Esophagus (tissue), 2 donors: ENCODE results near the gene STRN4. TPM values are rescaled to one million over a fixed set of nuclear protein-coding genes. Genes with fewer than 3 reads are reported as not detected.

ENCODE experiments used
- H3K27ac ChIP-seq, 2 donors: one replicate each; pipeline ENCODE4 v1.5.1; 2013; ENCODE audit warnings: low read depth in 2 of 2, mild to moderate bottlenecking in 2 of 2, inconsistent platforms in 1 of 2, low read length in 1 of 2, moderate library complexity in 1 of 2
- H3K27me3 ChIP-seq, 2 donors: one replicate each; pipeline ENCODE4 v1.6.1; 2013; ENCODE audit warnings: low read length in 2 of 2, control low read depth in 1 of 2, mild to moderate bottlenecking in 1 of 2; ENCODE audit not compliant: insufficient read depth in 2 of 2, control insufficient read depth in 1 of 2
- H3K36me3 ChIP-seq, 2 donors: one replicate each; pipeline ENCODE4 v1.6.1; 2013; ENCODE audit warnings: low read length in 1 of 2; ENCODE audit not compliant: control insufficient read depth in 2 of 2, insufficient read depth in 2 of 2
- H3K4me1 ChIP-seq, 2 donors: one replicate each; pipeline ENCODE4 v1.6.1; 2013; ENCODE audit warnings: low read length in 1 of 2; ENCODE audit not compliant: control insufficient read depth in 2 of 2, insufficient read depth in 2 of 2
- H3K4me3 ChIP-seq, 2 donors: one replicate each; pipeline ENCODE4 v1.5.1; 2013; ENCODE audit warnings: low read length in 2 of 2, mild to moderate bottlenecking in 2 of 2, low read depth in 1 of 2, moderate library complexity in 1 of 2
- H3K9me3 ChIP-seq, 2 donors: one replicate each; pipeline ENCODE4 v1.6.1; 2013; ENCODE audit warnings: mild to moderate bottlenecking in 2 of 2, low read depth in 1 of 2, low read length in 1 of 2, moderate library complexity in 1 of 2; ENCODE audit not compliant: control insufficient read depth in 2 of 2, insufficient read depth in 1 of 2
- WGBS, 2 donors: extraction: QIAGEN DNeasy Blood & Tissue Kit; methylation state at CpG; one replicate each; pipeline ENCODE4 v1.1.7; 2013; 5-methylcytosine and 5-hydroxymethylcytosine counted together
- polyA plus RNA-seq, 2 donors: library from polyadenylated mRNA; stranded (reverse); fragments of 200-250 nt; gene quantifications; one replicate each; pipeline ENCODE4 v1.2.3, GENCODE V29; 2013
- donor health status: healthy with polysubstance abuse.
- donor health status: Bipolar disorder and iron deficiency.

STRN4 gene
- polyA plus RNA-seq, 2 donors, result 53.2 to 55.6 TPM

DNA sequence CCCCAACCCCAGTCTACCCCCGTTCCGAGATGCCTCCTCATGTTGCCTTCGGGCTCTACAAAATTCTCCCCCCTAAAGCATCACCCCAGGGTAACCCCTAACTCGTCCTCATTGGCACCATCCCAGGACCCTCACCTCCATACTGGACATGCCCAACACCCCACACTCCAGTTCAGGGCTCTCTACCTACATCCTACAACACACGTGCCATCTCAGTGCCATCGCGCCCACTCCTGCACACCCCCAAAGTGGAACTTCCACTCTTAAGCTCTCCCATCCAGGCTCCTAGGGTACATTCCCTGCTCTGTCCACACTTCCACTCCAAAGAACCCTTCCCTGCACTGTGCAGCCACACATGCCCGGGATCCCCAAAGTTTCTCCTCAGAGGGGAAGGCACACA is 1.2 kb downstream of the STRN4 start:
- Histone ChIP-seq H3K9me3 (no peaks in the 10 kb centered on the region), H3K27ac (no peak overlapping the region)
- WGBS, 2 donors, result 11 to 17% methylated on average over 8 of the region's 8 CpGs

GRCh38 chr19:46744005-46744691 is 2.1 kb downstream of the STRN4 start:
- Histone ChIP-seq H3K36me3 (peaks cover 0 to 9% of the 10 kb centered on the region in 2 donors), H3K27me3 (no peaks in the 10 kb centered on the region), H3K9me3 (no peaks in the 10 kb centered on the region), H3K4me3 (no peak overlapping the region), H3K27ac (no peak overlapping the region), H3K4me1 (peaks cover 8 to 12% of the 10 kb centered on the region in 2 donors)
- WGBS, 2 donors, result 82 to 84% methylated on average over 12 of the region's 12 CpGs

More for the DNA sequence above, 1.2 kb downstream of the STRN4 start:
- Histone ChIP-seq H3K36me3 (peaks cover 0 to 9% of the 10 kb centered on the region in 2 donors), H3K4me1 (peaks cover 8 to 12% of the 10 kb centered on the region in 2 donors), H3K27me3 (no peaks in the 10 kb centered on the region), H3K4me3 (peak overlapping the region; percentile 87 to 95)

DNA sequence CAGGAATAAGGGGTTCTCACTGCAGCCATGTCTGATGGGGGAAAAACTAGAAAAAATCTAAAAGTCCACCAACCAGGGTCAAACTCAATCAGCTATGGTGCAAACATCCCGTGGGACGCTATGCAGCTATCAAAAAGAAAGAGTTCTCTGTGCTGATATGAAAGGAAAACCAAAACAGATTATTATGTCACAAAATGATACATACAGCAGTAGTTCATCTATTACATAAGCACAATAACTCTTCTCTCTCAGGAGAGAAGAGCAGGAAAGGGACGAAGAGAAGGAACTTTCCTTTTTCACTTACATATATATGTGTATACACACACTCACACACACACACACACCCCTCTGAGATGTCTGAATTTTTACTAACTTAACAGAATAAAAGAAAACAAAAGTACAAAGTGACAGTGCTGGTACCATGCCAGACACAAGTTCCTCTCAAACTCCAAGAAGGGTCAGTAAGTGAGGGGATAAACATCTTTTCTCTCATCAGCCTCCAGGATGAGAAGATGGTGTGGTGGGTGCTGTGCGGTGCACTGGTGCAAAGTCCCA is 3.2 kb downstream of the STRN4 start:
- H3K27me3 ChIP-seq, result no peaks in the 10 kb centered on the region
- H3K36me3 ChIP-seq, result peaks cover 0 to 14% of the 10 kb centered on the region in 2 donors
- peaks cover 8 to 16% of the 10 kb centered on the region in 2 donors for H3K4me1 ChIP-seq
- peak overlapping the region in 1 of 2 donors; percentile 28 for H3K27ac ChIP-seq
- H3K9me3 ChIP-seq, result no peaks in the 10 kb centered on the region
- no peak overlapping the region for H3K4me3 ChIP-seq
- WGBS, 2 donors, result 67 to 73% methylated on average over 4 of the region's 4 CpGs

DNA sequence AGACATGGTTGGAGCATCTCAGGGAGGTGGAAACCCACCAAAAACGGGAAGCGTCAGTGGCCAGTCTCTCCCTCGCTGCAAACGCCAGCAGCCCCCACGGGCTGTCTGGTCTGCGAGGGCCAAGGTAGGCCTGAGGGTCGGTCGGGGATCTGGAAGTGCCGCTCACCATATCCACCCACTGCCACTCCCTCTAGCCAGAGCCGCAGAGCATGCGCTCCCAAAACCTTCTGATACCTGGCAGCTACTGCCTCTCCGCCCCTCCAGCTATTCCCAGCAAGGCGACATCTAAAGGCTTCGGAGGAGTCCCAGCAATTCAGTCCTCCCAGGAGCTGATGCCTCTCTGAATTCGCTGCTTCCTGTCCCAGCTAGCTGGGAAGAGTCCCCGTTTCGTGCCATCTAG is 4.8 kb downstream of the STRN4 start:
- Histone ChIP-seq H3K27ac (peak overlapping the region in 1 of 2 donors; percentile 10), H3K9me3 (no peaks in the 10 kb centered on the region), H3K36me3 (peaks cover 3 to 29% of the 10 kb centered on the region in 2 donors), H3K27me3 (no peaks in the 10 kb centered on the region), H3K4me1 (peaks cover 8 to 16% of the 10 kb centered on the region in 2 donors), H3K4me3 (no peak overlapping the region)
- 70 to 77% methylated on average over 17 of the region's 17 CpGs for WGBS, 2 donors

- H3K4me1 ChIP-seq, result peaks cover 6 to 10% of the 10 kb centered on the region in 2 donors
- H3K4me3 ChIP-seq, result no peak overlapping the region
- H3K27ac ChIP-seq, result peak overlapping the region; percentile 14 to 61
- H3K9me3 ChIP-seq, result no peaks in the 10 kb centered on the region
- WGBS, 2 donors, result 69% methylated on average over 14 of the region's 14 CpGs
- no peaks in the 10 kb centered on the region for H3K27me3 ChIP-seq
- peaks cover 3 to 29% of the 10 kb centered on the region in 2 donors for H3K36me3 ChIP-seq
Measured at GRCh38 chr19:46739290-46739771, 6.9 kb downstream of the STRN4 start.

DNA sequence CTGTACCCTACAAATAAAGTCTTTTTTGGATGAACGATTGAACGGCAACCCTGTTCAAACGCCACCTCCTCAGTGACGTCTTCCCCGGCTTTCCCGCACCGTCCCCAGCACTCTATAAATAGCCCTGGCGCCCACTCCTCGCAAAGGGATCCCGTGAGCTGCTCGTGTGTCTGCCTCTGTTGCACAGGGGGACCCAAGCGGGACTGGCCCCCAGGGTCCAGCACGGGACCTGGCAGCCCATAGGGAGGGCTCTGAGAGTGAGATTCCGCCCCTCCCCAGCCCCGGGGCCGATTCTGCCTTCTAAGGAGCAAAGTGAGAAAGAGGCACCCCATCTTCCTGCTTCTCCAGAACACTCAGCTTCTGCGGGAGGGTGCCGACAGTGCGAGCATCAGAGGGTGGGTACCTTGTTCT is 8.5 kb downstream of the STRN4 start:
- H3K27ac ChIP-seq, result peak overlapping the region in 1 of 2 donors; percentile 13
- no peaks in the 10 kb centered on the region for H3K9me3 ChIP-seq
- peaks cover 3 to 42% of the 10 kb centered on the region in 2 donors for H3K36me3 ChIP-seq
- no peaks in the 10 kb centered on the region for H3K27me3 ChIP-seq
- peaks cover 6 to 16% of the 10 kb centered on the region in 2 donors for H3K4me1 ChIP-seq
- no peak overlapping the region for H3K4me3 ChIP-seq
- 82% methylated on average over 19 of the region's 19 CpGs for WGBS, 2 donors

GRCh38 chr19:46737298-46737654 is 9.0 kb downstream of the STRN4 start:
- Histone ChIP-seq H3K27me3 (no peaks in the 10 kb centered on the region), H3K36me3 (peaks cover 3 to 47% of the 10 kb centered on the region in 2 donors), H3K27ac (no peak overlapping the region), H3K4me1 (peaks cover 6 to 20% of the 10 kb centered on the region in 2 donors), H3K9me3 (no peaks in the 10 kb centered on the region), H3K4me3 (no peak overlapping the region)
- 75 to 79% methylated on average over 7 of the region's 7 CpGs for WGBS, 2 donors

- H3K4me1 ChIP-seq, result peaks cover 1 to 21% of the 10 kb centered on the region in 2 donors
Measured at GRCh38 chr19:46736531-46737297, 9.5 kb downstream of the STRN4 start.

GRCh38 chr19:46733690-46734292 is 12.5 kb downstream of the STRN4 start:
- Histone ChIP-seq H3K4me1 (peaks cover 0 to 27% of the 10 kb centered on the region in 2 donors), H3K9me3 (no peaks in the 10 kb centered on the region), H3K27ac (peak overlapping the region in 1 of 2 donors; percentile 57), H3K36me3 (peaks cover 15 to 62% of the 10 kb centered on the region in 2 donors), H3K4me3 (no peak overlapping the region), H3K27me3 (no peaks in the 10 kb centered on the region)
- WGBS, 2 donors, result 81 to 86% methylated on average over 11 of the region's 11 CpGs

More at GRCh38 chr19:46736531-46737297, 9.5 kb downstream of the STRN4 start:
- H3K9me3 ChIP-seq, result no peaks in the 10 kb centered on the region
- H3K27ac ChIP-seq, result no peak overlapping the region
- H3K27me3 ChIP-seq, result no peaks in the 10 kb centered on the region
- 64 to 66% methylated on average over 22 of the region's 22 CpGs for WGBS, 2 donors
- peaks cover 3 to 48% of the 10 kb centered on the region in 2 donors for H3K36me3 ChIP-seq
- no peak overlapping the region for H3K4me3 ChIP-seq
